Osteoblast (primary cell): ENCODE data around the gene SLA2. TPM values are rescaled to one million over a fixed set of nuclear protein-coding genes. Genes with fewer than 3 reads are reported as not detected.
A peak's percentile ranks its signal among the peaks of the same experiment; 100 is the strongest.

Experiments
- DNase-seq: peaks from one replicate; pipeline ENCODE4 v3.0.0; 2011; ENCODE audit warnings: low spot score, mixed read lengths; ENCODE audit not compliant: insufficient read length; ENCODE audit errors: missing footprints
- H2AFZ ChIP-seq: 2 replicates; pipeline ENCODE4 v1.6.0; 2011; ENCODE audit warnings: mild to moderate bottlenecking, low read length
- H3K27ac ChIP-seq: 2 replicates; pipeline ENCODE4 v1.5.1; 2011; ENCODE audit warnings: mild to moderate bottlenecking, low read depth, low read length, moderate library complexity
- H3K27me3 ChIP-seq: 2 replicates; pipeline ENCODE4 v1.6.0; 2012; ENCODE audit warnings: mild to moderate bottlenecking, control low read depth, inconsistent platforms, low read length, moderate library complexity; ENCODE audit not compliant: insufficient read depth
- H3K36me3 ChIP-seq: 2 replicates; pipeline ENCODE4 v1.5.1; 2011; ENCODE audit warnings: mild to moderate bottlenecking, low read length, control low read depth, moderate library complexity; ENCODE audit not compliant: insufficient read depth
- H3K4me1 ChIP-seq: 2 replicates; pipeline ENCODE4 v1.5.1; 2011; ENCODE audit warnings: mild to moderate bottlenecking, low read length, control low read depth, moderate library complexity; ENCODE audit not compliant: insufficient read depth
- H3K4me2 ChIP-seq: 2 replicates; pipeline ENCODE4 v1.6.0; 2011; ENCODE audit warnings: mild to moderate bottlenecking, low read length; ENCODE audit not compliant: insufficient read depth
- H3K4me3 ChIP-seq: fragments of 200-600 bp; sonication (generic); 3 replicates; pipeline ENCODE4 v1.5.1; 2012; ENCODE audit warnings: mild to moderate bottlenecking, low read length, inconsistent platforms; ENCODE audit not compliant: insufficient read depth
- H3K79me2 ChIP-seq: 2 replicates; pipeline ENCODE4 v1.6.0; 2012; ENCODE audit warnings: mild to moderate bottlenecking, low read length, control low read depth, inconsistent platforms; ENCODE audit not compliant: insufficient read depth
- H3K9me3 ChIP-seq: 2 replicates; pipeline ENCODE4 v1.5.1; 2011; ENCODE audit warnings: low read depth, low read length, control low read depth
- H4K20me1 ChIP-seq: 2 replicates; pipeline ENCODE4 v1.6.0; 2012; ENCODE audit warnings: mild to moderate bottlenecking, low read length, control low read depth; ENCODE audit not compliant: insufficient read depth
- CTCF ChIP-seq: IDR thresholded peaks from 2 replicates; pipeline ENCODE4 v1.5.1; 2011; ENCODE audit warnings: mild to moderate bottlenecking, low read depth, low read length, moderate library complexity; ENCODE audit errors: extremely low read depth
- total RNA-seq: library from RNA; depleted of rRNA; stranded (reverse); fragments of >200 nt; gene quantifications from 2 replicates; pipeline ENCODE4 v1.2.3, GENCODE V29; 2012

SLA2 gene
- total RNA-seq, 1 donor: 0.36 TPM

DNA sequence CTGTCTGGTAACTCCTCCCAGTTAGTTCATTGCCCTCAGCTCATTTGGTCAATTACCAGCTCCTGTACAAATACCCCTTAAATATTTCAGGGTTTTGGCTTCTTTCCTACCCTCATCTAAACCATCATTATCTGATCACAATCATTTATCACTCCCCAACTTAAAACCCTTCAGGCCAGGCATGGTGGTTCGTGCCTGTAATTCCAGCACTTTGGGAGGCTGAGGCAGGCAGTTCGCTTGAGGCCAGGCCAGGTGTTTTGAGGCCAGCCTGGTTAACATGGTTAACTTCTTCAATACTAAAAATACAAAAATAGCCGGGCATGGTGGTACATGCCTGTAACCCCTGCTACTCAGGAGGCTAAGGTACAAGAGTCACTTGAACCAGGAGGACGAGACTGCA is 63.2 kb downstream of the SLA2 start:
- H3K4me2 ChIP-seq: no peak overlapping the region
- peaks cover 5% of the 10 kb centered on the region for H3K79me2 ChIP-seq
- TF ChIP-seq CTCF: no peak

DNA sequence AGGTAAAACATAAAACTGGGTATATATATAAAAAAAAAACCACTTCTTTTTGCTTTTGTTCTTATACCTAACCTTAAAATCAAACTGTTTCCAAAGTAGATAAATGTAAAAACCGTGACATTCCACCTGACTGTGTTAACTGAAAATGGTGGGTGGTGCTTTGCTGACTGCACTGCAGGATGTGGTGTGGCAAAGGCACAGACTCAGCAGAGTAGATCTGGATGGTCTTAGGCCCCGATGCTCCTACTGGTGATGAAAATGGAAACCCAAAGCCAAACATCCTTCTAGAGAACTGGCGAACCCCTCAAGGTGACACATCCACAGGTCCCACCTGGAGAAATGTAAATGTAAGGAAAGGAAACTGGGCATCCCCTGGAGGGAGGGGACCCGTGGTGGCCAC is 63.7 kb downstream of the SLA2 start:
- H3K4me2 ChIP-seq: no peak overlapping the region
- no peak for DNase-seq
- TF ChIP-seq CTCF: no peak
- H3K9me3 ChIP-seq: no peaks in the 10 kb centered on the region
- no peak overlapping the region for H3K27ac ChIP-seq
- no peaks in the 10 kb centered on the region for H3K27me3 ChIP-seq
- peaks cover 23% of the 10 kb centered on the region for H4K20me1 ChIP-seq
- H3K4me3 ChIP-seq: no peak overlapping the region
- peaks cover 11% of the 10 kb centered on the region for H3K4me1 ChIP-seq
- H3K36me3 ChIP-seq: peaks cover 9% of the 10 kb centered on the region
- H2AFZ ChIP-seq: no peak overlapping the region
- H3K79me2 ChIP-seq: peaks cover 6% of the 10 kb centered on the region

More for the DNA sequence above, 63.2 kb downstream of the SLA2 start:
- Histone ChIP-seq H3K27me3 (no peaks in the 10 kb centered on the region), H3K9me3 (no peaks in the 10 kb centered on the region), H2AFZ (no peak overlapping the region), H3K4me1 (peaks cover 11% of the 10 kb centered on the region), H3K36me3 (peaks cover 9% of the 10 kb centered on the region), H3K4me3 (no peak overlapping the region), H3K27ac (no peak overlapping the region), H4K20me1 (peaks cover 24% of the 10 kb centered on the region)
- DNase-seq: no peak

- Histone ChIP-seq H3K4me1 (peaks cover 9% of the 10 kb centered on the region), H3K4me3 (no peak overlapping the region), H3K27me3 (no peaks in the 10 kb centered on the region), H4K20me1 (peaks cover 28% of the 10 kb centered on the region), H3K36me3 (peaks cover 9% of the 10 kb centered on the region), H3K4me2 (no peak overlapping the region), H3K79me2 (peaks cover 13% of the 10 kb centered on the region), H2AFZ (no peak overlapping the region), H3K9me3 (no peaks in the 10 kb centered on the region), H3K27ac (no peak overlapping the region)
- peak; percentile 84 for DNase-seq
- TF ChIP-seq CTCF: no peak
These were observed 65.9 kb downstream of the SLA2 start for GRCh38 chr20:36579996-36580545.

GRCh38 chr20:36578356-36579041 is 67.5 kb downstream of the SLA2 start:
- no peak overlapping the region for H3K4me2 ChIP-seq
- no peak overlapping the region for H2AFZ ChIP-seq
- H3K4me3 ChIP-seq: no peak overlapping the region
- peaks cover 11% of the 10 kb centered on the region for H3K4me1 ChIP-seq
- peaks cover 9% of the 10 kb centered on the region for H3K36me3 ChIP-seq
- no peaks in the 10 kb centered on the region for H3K27me3 ChIP-seq
- peaks cover 13% of the 10 kb centered on the region for H3K79me2 ChIP-seq
- peak; percentile 62 for DNase-seq
- no peak overlapping the region for H3K27ac ChIP-seq
- peaks cover 28% of the 10 kb centered on the region for H4K20me1 ChIP-seq
- H3K9me3 ChIP-seq: no peaks in the 10 kb centered on the region
- TF ChIP-seq CTCF: no peak
